Esophagus muscularis mucosa (tissue), 4 donors: ENCODE data around the gene ZNF532. TPM values are rescaled to one million over a fixed set of nuclear protein-coding genes. Genes with fewer than 3 reads are reported as not detected.

Experiments used
- DNase-seq: peaks from one replicate; pipeline ENCODE4 v3.0.0-alpha.2; 2017; ENCODE audit errors: extremely low spot score
- H3K27ac ChIP-seq, 4 donors: fragments of 200-600 bp; sonication (generic); replicated peaks in 1 of 4; 1 replicate in 3 of 4; 2 replicates in 1 of 4; pipeline ENCODE4 v1.5.1; 2016 to 2019; ENCODE audit warnings: mild to moderate bottlenecking in 1 of 4
- H3K27me3 ChIP-seq, 4 donors: fragments of 200-600 bp; sonication (generic); one replicate each; pipeline versions ENCODE4 v1.5.1 to v1.6.0; 2016 to 2019
- H3K36me3 ChIP-seq, 4 donors: fragments of 200-600 bp; sonication (generic); one replicate each; pipeline ENCODE4 v1.5.1; 2016 to 2019
- H3K4me1 ChIP-seq, 4 donors: fragments of 200-600 bp; sonication (generic); one replicate each; pipeline ENCODE4 v1.5.1; 2016 to 2019
- H3K4me3 ChIP-seq, 4 donors: fragments of 200-600 bp; sonication (generic); 1 replicate in 2 of 4; 2 replicates in 2 of 4; pipeline ENCODE4 v1.5.1; 2016 to 2019; ENCODE audit warnings: mild to moderate bottlenecking in 4 of 4, moderate library complexity in 1 of 4
- H3K9me3 ChIP-seq, 4 donors: fragments of 200-600 bp; sonication (generic); 1 replicate in 3 of 4; 2 replicates in 1 of 4; pipeline ENCODE4 v1.5.1; 2016 to 2019
- EP300 ChIP-seq: sonication (generic); formaldehyde crosslinking; IDR thresholded peaks from one replicate; pipeline ENCODE4 v1.6.1; 2017; ENCODE audit warnings: antibody characterized with exemption
- POLR2A ChIP-seq: fragments of 450-650 bp; IDR thresholded peaks from one replicate; pipeline ENCODE4 v1.6.1; 2017; ENCODE audit warnings: antibody characterized with exemption, moderate library complexity, mild to moderate bottlenecking, low read depth
- POLR2AphosphoS5 ChIP-seq, 2 donors: sonication (generic); formaldehyde crosslinking; IDR thresholded peaks; one replicate each; pipeline ENCODE4 v1.6.1; 2017; ENCODE audit warnings: antibody characterized with exemption in 2 of 2
- WGBS: methylation state at CpG from one replicate; pipeline ENCODE4 v1.1.5; 2018; 5-methylcytosine and 5-hydroxymethylcytosine counted together
- intact Hi-C: fragments of 100-400 bp; cut with DNase I; formaldehyde crosslinking; loops from one replicate; pipeline ENCODE4 v1.15.1; 2023
- total RNA-seq, 4 donors: library from RNA; depleted of rRNA; stranded (reverse); fragments of >200 nt; gene quantifications; one replicate each; pipeline versions ENCODE4 v1.1.0 to v1.2.1, GENCODE V29; 2016
- TF ChIP-seq, protein P1 (sequence below), 3 experiments: fragments of 200-600 bp in 2 of 3; fragments of 450-650 bp in 1 of 3; sonication (generic) in 2 of 3; IDR thresholded peaks; one replicate each; pipeline ENCODE4 v1.5.1; 2017 to 2019; ENCODE audit warnings: antibody characterized with exemption in 3 of 3, mild to moderate bottlenecking in 2 of 3, moderate library complexity in 1 of 3

ZNF532 gene
- total RNA-seq, 4 donors from 2014 or later, result 62.3 to 121 (median 64.7) TPM

- no peak overlapping the region for H3K4me3 ChIP-seq
- H3K36me3 ChIP-seq, result no peaks in the 10 kb centered on the region
- no peak for DNase-seq
- peaks cover 0 to 4% (median 0%) of the 10 kb centered on the region in 4 donors for H3K9me3 ChIP-seq
- WGBS, result 94% methylated on average over 3 of the region's 3 CpGs
- peaks cover 7 to 9% (median 8%) of the 10 kb centered on the region in 4 donors for H3K4me1 ChIP-seq
- no peak overlapping the region for H3K27ac ChIP-seq
- intact Hi-C loops, result no loop called here
- TF ChIP-seq POLR2AphosphoS5 (IDR thresholded peaks at IDR 0.05) (no peak), EP300 (no peak), POLR2A (no peak)
- TF ChIP-seq, protein P1, sequence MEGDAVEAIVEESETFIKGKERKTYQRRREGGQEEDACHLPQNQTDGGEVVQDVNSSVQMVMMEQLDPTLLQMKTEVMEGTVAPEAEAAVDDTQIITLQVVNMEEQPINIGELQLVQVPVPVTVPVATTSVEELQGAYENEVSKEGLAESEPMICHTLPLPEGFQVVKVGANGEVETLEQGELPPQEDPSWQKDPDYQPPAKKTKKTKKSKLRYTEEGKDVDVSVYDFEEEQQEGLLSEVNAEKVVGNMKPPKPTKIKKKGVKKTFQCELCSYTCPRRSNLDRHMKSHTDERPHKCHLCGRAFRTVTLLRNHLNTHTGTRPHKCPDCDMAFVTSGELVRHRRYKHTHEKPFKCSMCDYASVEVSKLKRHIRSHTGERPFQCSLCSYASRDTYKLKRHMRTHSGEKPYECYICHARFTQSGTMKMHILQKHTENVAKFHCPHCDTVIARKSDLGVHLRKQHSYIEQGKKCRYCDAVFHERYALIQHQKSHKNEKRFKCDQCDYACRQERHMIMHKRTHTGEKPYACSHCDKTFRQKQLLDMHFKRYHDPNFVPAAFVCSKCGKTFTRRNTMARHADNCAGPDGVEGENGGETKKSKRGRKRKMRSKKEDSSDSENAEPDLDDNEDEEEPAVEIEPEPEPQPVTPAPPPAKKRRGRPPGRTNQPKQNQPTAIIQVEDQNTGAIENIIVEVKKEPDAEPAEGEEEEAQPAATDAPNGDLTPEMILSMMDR (IDR thresholded peaks at IDR 0.05), result no peak
- H3K27me3 ChIP-seq, result no peaks in the 10 kb centered on the region
Observed at GRCh38 chr18:59006461-59007067, 141.9 kb downstream of the ZNF532 start.

DNA sequence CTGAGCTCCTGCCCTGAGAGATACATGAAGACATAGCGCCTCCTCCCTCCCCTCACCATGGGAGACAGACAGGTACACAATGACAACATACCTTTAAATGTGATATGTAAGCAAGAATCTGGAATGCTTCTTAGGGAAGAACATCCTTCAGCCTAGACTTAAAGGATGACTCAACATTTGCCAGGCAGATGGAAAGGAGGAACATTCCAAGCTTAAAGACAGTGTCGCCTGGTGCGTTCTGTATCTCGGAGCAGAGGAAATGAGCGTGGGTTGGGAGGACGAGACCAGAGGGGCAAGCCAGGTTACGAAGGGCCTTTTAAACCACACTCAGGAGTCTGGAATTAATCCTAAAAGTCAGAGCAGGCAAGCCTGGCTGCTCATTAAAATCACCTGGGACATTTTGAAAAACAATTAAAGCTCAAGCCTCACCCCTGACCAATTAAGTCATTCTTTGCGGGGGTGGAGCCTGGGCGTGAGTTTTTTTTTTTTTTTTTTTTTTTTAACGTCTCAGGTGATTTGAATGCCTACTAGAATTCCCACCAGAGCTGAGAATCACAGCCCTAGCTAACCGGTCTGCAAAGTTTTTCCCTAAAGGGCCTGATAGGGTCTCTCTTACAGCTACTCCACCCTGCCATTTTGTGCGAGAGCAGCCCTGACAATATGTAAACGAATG, 143.8 kb downstream of the ZNF532 start:
- no peaks in the 10 kb centered on the region for H3K36me3 ChIP-seq
- no peak for DNase-seq
- TF ChIP-seq, protein P1 (IDR thresholded peaks at IDR 0.05), result no peak
- TF ChIP-seq POLR2A (no peak), EP300 (no peak), POLR2AphosphoS5 (IDR thresholded peaks at IDR 0.05) (no peak)
- no peak overlapping the region for H3K4me3 ChIP-seq
- peaks cover 7 to 9% (median 8%) of the 10 kb centered on the region in 4 donors for H3K4me1 ChIP-seq
- no peaks in the 10 kb centered on the region for H3K27me3 ChIP-seq
- peaks cover 0 to 4% (median 0%) of the 10 kb centered on the region in 4 donors for H3K9me3 ChIP-seq
- intact Hi-C loops, result no loop called here
- WGBS, result 81% methylated on average over 13 of the region's 13 CpGs
- H3K27ac ChIP-seq, result no peak overlapping the region

- no peak overlapping the region for H3K4me3 ChIP-seq
- no peak overlapping the region for H3K27ac ChIP-seq
- H3K27me3 ChIP-seq, result no peaks in the 10 kb centered on the region
- TF ChIP-seq EP300 (no peak), POLR2AphosphoS5 (IDR thresholded peaks at IDR 0.05) (no peak), POLR2A (no peak)
- TF ChIP-seq, protein P1 (IDR thresholded peaks at IDR 0.05), result no peak
- intact Hi-C loops, result no loop called here
- H3K4me1 ChIP-seq, result peaks cover 7 to 9% (median 8%) of the 10 kb centered on the region in 4 donors
- H3K36me3 ChIP-seq, result no peaks in the 10 kb centered on the region
- no peak for DNase-seq
- 100% methylated on average over 1 of the region's 1 CpG for WGBS
- peaks cover 0 to 4% (median 0%) of the 10 kb centered on the region in 4 donors for H3K9me3 ChIP-seq
Observed at GRCh38 chr18:59009846-59010245, 145.2 kb downstream of the ZNF532 start.

DNA sequence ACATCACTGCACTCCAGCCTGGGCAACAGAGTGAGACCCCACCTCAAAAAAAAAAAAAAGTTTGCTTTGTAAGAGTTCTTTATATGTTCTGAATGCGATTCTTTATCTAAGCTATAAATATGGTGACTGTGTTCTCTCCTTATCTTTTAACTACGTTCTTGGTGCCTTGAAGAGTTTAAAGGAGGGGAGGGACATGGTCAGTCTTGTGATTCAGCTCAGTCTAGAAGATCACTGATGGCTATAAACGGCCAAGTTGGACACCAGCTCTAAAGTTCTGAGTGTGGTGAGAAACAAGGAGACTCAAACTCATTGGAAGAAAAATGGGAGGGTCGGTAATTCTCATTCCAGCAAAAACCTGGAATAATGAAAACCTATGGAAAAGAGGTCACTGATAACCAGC, 146.6 kb downstream of the ZNF532 start:
- intact Hi-C loops, result no loop called here
- TF ChIP-seq EP300, result no peak
- H3K27me3 ChIP-seq, result no peaks in the 10 kb centered on the region
- no peak overlapping the region for H3K4me3 ChIP-seq
- no peak overlapping the region for H3K27ac ChIP-seq
- H3K4me1 ChIP-seq, result no peaks in the 10 kb centered on the region
- H3K36me3 ChIP-seq, result no peaks in the 10 kb centered on the region
- DNase-seq, result no peak
- 88% methylated on average over 4 of the region's 4 CpGs for WGBS
- H3K9me3 ChIP-seq, result peaks cover 0 to 3% (median 0%) of the 10 kb centered on the region in 4 donors

- no peak for DNase-seq
- no peaks in the 10 kb centered on the region for H3K4me1 ChIP-seq
- no peaks in the 10 kb centered on the region for H3K27me3 ChIP-seq
- H3K9me3 ChIP-seq, result no peaks in the 10 kb centered on the region
- no peak overlapping the region for H3K4me3 ChIP-seq
- WGBS, result 92% methylated on average over 5 of the region's 5 CpGs
- intact Hi-C loops, result no loop called here
- H3K27ac ChIP-seq, result no peak overlapping the region
- no peak for TF ChIP-seq POLR2A
- TF ChIP-seq POLR2AphosphoS5 (IDR thresholded peaks at IDR 0.05), result no peak
- no peak for TF ChIP-seq EP300
- TF ChIP-seq, protein P1 (IDR thresholded peaks at IDR 0.05), result no peak
- no peaks in the 10 kb centered on the region for H3K36me3 ChIP-seq
Observed at GRCh38 chr18:59011786-59012185, 147.1 kb downstream of the ZNF532 start.
